Suprapubic skin (tissue), 4 donors: ENCODE results near the gene FER. TPM values are rescaled to one million over a fixed set of nuclear protein-coding genes. Genes with fewer than 3 reads are reported as not detected.
"Not testable (repeated sequence)": the region's sequence is repeated elsewhere in the genome, so short reads cannot be mapped to it uniquely, and the experiment has no call there.

ENCODE experiments used
- DNase-seq, 2 donors: peaks; one replicate each; pipeline ENCODE4 v3.0.0-alpha.2; 2019; ENCODE audit warnings: low spot score in 2 of 2
- H3K27ac ChIP-seq: fragments of 200-600 bp; sonication (generic); one replicate; pipeline ENCODE4 v1.5.1; 2019
- H3K27me3 ChIP-seq: fragments of 200-600 bp; sonication (generic); one replicate; pipeline ENCODE4 v1.5.1; 2019
- H3K36me3 ChIP-seq: fragments of 200-600 bp; sonication (generic); one replicate; pipeline ENCODE4 v1.5.1; 2019
- H3K4me1 ChIP-seq: fragments of 200-600 bp; sonication (generic); one replicate; pipeline ENCODE4 v1.5.1; 2019
- H3K4me3 ChIP-seq: fragments of 200-600 bp; sonication (generic); one replicate; pipeline ENCODE4 v1.5.1; 2019; ENCODE audit warnings: mild to moderate bottlenecking
- H3K9me3 ChIP-seq: fragments of 200-600 bp; sonication (generic); one replicate; pipeline ENCODE4 v1.5.1; 2019
- CTCF ChIP-seq, 2 donors: fragments of 200-600 bp in 1 of 2; fragments of 450-650 bp in 1 of 2; sonication (generic) in 1 of 2; IDR thresholded peaks; one replicate each; pipeline ENCODE4 v1.5.1; 2016 to 2019; ENCODE audit warnings: antibody characterized with exemption in 2 of 2, mild to moderate bottlenecking in 1 of 2, moderate library complexity in 1 of 2
- EP300 ChIP-seq: sonication (generic); formaldehyde crosslinking; IDR thresholded peaks from one replicate; pipeline ENCODE4 v1.6.1; 2017; ENCODE audit warnings: antibody characterized with exemption
- POLR2A ChIP-seq, 2 donors: fragments of 450-650 bp; IDR thresholded peaks; one replicate each; pipeline ENCODE4 v1.6.1; 2017; ENCODE audit warnings: antibody characterized with exemption in 2 of 2, mild to moderate bottlenecking in 2 of 2, moderate library complexity in 2 of 2
- POLR2AphosphoS5 ChIP-seq, 3 donors: sonication (generic); formaldehyde crosslinking; IDR thresholded peaks; one replicate each; pipeline ENCODE4 v1.6.1; 2017; ENCODE audit warnings: antibody characterized with exemption in 3 of 3
- WGBS: methylation state at CpG from one replicate; pipeline ENCODE4 v1.1.5; 2018; 5-methylcytosine and 5-hydroxymethylcytosine counted together
- total RNA-seq, 4 donors: library from RNA; depleted of rRNA; stranded (reverse); fragments of >200 nt; gene quantifications; one replicate each; pipeline ENCODE4 v1.1.0, GENCODE V29; 2016

Gene FER
- total RNA-seq, 4 donors from 2014 or later = 16.1 to 29.9 (median 23.3) TPM

GRCh38 chr5:109035436-109035835, 287.7 kb downstream of the FER start:
- Histone ChIP-seq H3K36me3 (no peaks in the 10 kb centered on the region), H3K9me3 (no peaks in the 10 kb centered on the region), H3K4me3 (no peak overlapping the region), H3K4me1 (no peaks in the 10 kb centered on the region), H3K27ac (no peak overlapping the region), H3K27me3 (no peaks in the 10 kb centered on the region)
- WGBS = 76% methylated on average over 4 of the region's 4 CpGs
- TF ChIP-seq EP300 = no peak
- TF ChIP-seq POLR2AphosphoS5 (IDR thresholded peaks at IDR 0.05) = no peak
- TF ChIP-seq CTCF (IDR thresholded peaks at IDR 0.05) = no peak
- TF ChIP-seq POLR2A (IDR thresholded peaks at IDR 0.05) = no peak
- DNase-seq = no peak

GRCh38 chr5:109038209-109038840, 290.6 kb downstream of the FER start:
- no peak for TF ChIP-seq EP300
- no peak for TF ChIP-seq CTCF (IDR thresholded peaks at IDR 0.05)
- no peak for TF ChIP-seq POLR2A (IDR thresholded peaks at IDR 0.05)
- no peak for TF ChIP-seq POLR2AphosphoS5 (IDR thresholded peaks at IDR 0.05)
- no peaks in the 10 kb centered on the region for H3K36me3 ChIP-seq
- H3K4me1 ChIP-seq = no peaks in the 10 kb centered on the region
- no peaks in the 10 kb centered on the region for H3K27me3 ChIP-seq
- no peaks in the 10 kb centered on the region for H3K9me3 ChIP-seq
- no peak overlapping the region for H3K4me3 ChIP-seq
- DNase-seq = no peak
- H3K27ac ChIP-seq = no peak overlapping the region
- 68% methylated on average over 2 of the region's 2 CpGs for WGBS

- no peaks in the 10 kb centered on the region for H3K9me3 ChIP-seq
- no peak for TF ChIP-seq CTCF (IDR thresholded peaks at IDR 0.05)
- no peak for DNase-seq
- H3K27ac ChIP-seq = no peak overlapping the region
- no peak overlapping the region for H3K4me3 ChIP-seq
- 88% methylated on average over 3 of the region's 3 CpGs for WGBS
- H3K4me1 ChIP-seq = no peaks in the 10 kb centered on the region
- H3K27me3 ChIP-seq = no peaks in the 10 kb centered on the region
- H3K36me3 ChIP-seq = peaks cover 2% of the 10 kb centered on the region
Measured at GRCh38 chr5:109041317-109041716, 293.6 kb downstream of the FER start.

GRCh38 chr5:109045710-109046109, 298.0 kb downstream of the FER start:
- no peak for TF ChIP-seq EP300
- TF ChIP-seq CTCF (IDR thresholded peaks at IDR 0.05) = no peak
- no peak for TF ChIP-seq POLR2A (IDR thresholded peaks at IDR 0.05)
- no peak for TF ChIP-seq POLR2AphosphoS5 (IDR thresholded peaks at IDR 0.05)
- H3K27me3 ChIP-seq = no peaks in the 10 kb centered on the region
- 55% methylated on average over 2 of the region's 2 CpGs for WGBS
- no peaks in the 10 kb centered on the region for H3K9me3 ChIP-seq
- H3K36me3 ChIP-seq = peaks cover 10% of the 10 kb centered on the region
- no peak overlapping the region for H3K4me3 ChIP-seq
- DNase-seq = no peak
- no peak overlapping the region for H3K27ac ChIP-seq
- H3K4me1 ChIP-seq = no peaks in the 10 kb centered on the region

GRCh38 chr5:109049565-109049964, 301.9 kb downstream of the FER start:
- Histone ChIP-seq H3K4me3 (no peak overlapping the region), H3K4me1 (no peaks in the 10 kb centered on the region), H3K36me3 (peaks cover 21% of the 10 kb centered on the region), H3K9me3 (no peaks in the 10 kb centered on the region), H3K27me3 (no peaks in the 10 kb centered on the region), H3K27ac (no peak overlapping the region)
- WGBS = 81% methylated on average over 1 of the region's 1 CpG
- TF ChIP-seq EP300 (no peak), POLR2A (IDR thresholded peaks at IDR 0.05) (no peak), POLR2AphosphoS5 (IDR thresholded peaks at IDR 0.05) (no peak), CTCF (IDR thresholded peaks at IDR 0.05) (no peak)
- no peak for DNase-seq

GRCh38 chr5:109050321-109050720, 302.6 kb downstream of the FER start:
- 86% methylated on average over 1 of the region's 1 CpG for WGBS

GRCh38 chr5:109052216-109052615, 304.5 kb downstream of the FER start:
- H3K4me1 ChIP-seq, H3K9me3 ChIP-seq, DNase-seq, H3K27me3 ChIP-seq, H3K4me3 ChIP-seq, H3K27ac ChIP-seq: not testable (repeated sequence)
- WGBS = 97% methylated on average over 5 of the region's 5 CpGs
- peaks cover 18% of the 10 kb centered on the region for H3K36me3 ChIP-seq

More at GRCh38 chr5:109050321-109050720, 302.6 kb downstream of the FER start:
- not testable (repeated sequence) for H3K4me1 ChIP-seq, H3K9me3 ChIP-seq, DNase-seq, H3K27ac ChIP-seq, H3K27me3 ChIP-seq, H3K4me3 ChIP-seq
- H3K36me3 ChIP-seq = peaks cover 21% of the 10 kb centered on the region
